Measurements from ENCODE around the gene IGFBP4. TPM values are rescaled to one million over a fixed set of nuclear protein-coding genes. Genes with fewer than 3 reads are reported as not detected.

Gene IGFBP4
- total and polyA plus RNA-seq, 2 of the 13 experiments (the other 11 are each of a cell fraction or from before 2014, with no cell fraction given), result 4.1 to 49.0 TPM

DNA sequence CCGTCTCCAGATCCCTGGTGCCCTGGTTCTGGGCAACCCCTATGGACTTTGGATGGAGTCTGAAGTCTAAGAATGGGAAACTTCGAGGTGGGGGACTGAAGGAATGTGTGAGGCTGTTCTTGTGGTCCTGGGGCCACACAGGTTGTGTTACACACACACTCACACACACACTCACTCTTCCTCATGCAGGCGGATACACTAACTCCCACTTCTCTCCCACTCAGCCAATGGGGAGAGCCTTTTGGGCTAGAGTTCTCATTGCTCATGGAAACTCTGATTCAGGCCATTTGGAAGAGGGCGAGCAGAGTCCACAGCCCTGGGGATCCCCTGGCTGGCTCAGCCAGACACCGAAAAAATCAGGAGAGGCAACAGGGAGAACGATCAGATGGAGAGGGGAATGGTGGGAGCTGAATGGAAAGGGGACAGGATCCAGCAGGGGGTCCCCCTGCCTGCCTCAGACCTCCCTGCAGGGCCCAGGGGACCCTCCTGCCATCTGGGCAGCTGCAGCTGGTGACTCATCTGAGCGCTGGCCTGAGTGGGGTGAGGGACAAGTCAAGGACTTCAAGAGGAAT, 9.1 kb downstream of the IGFBP4 start (continued):
- TF ChIP-seq, protein P1, sequence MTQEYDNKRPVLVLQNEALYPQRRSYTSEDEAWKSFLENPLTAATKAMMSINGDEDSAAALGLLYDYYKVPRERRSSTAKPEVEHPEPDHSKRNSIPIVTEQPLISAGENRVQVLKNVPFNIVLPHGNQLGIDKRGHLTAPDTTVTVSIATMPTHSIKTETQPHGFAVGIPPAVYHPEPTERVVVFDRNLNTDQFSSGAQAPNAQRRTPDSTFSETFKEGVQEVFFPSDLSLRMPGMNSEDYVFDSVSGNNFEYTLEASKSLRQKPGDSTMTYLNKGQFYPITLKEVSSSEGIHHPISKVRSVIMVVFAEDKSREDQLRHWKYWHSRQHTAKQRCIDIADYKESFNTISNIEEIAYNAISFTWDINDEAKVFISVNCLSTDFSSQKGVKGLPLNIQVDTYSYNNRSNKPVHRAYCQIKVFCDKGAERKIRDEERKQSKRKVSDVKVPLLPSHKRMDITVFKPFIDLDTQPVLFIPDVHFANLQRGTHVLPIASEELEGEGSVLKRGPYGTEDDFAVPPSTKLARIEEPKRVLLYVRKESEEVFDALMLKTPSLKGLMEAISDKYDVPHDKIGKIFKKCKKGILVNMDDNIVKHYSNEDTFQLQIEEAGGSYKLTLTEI (CRISPR knock-in tag; conservative IDR thresholded peaks at IDR 0.05), result no peak
- no peak for TF ChIP-seq ZNF44 (CRISPR knock-in tag; IDR thresholded peaks at IDR 0.05)
- TF ChIP-seq SIN3A (IDR thresholded peaks at IDR 0.05; ENCODE audit: borderline replicate concordance, low read depth, low read length), result no peak

DNA sequence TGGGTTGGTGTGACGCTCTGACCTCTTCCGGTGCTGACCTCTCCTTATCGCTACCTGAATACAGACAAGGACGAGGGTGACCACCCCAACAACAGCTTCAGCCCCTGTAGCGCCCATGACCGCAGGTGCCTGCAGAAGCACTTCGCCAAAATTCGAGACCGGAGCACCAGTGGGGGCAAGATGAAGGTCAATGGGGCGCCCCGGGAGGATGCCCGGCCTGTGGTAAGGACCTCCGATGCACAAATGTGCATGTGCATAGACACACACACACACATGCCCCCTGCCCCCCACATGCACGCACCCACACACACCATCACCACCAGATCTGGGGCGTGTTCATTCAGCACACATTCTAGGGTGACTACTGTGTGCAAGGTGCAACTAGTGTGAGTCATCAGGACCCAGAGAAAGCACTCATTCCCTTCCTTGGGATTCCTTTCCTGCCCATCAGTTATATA, 9.7 kb downstream of the IGFBP4 start:
- Histone ChIP-seq H2AFZ (ENCODE audit: low read length) (no peak overlapping the region), H3K36me3 (replicated peaks in 1 of 2; ENCODE audit: control insufficient read depth in 1 of 2, insufficient read depth in 2 of 2, low read length in 2 of 2) (peaks cover 0 to 12% of the 10 kb centered on the region in 2 experiments; a peak in 3 of 5 replicates), H3K4me2 (ENCODE audit: low read depth, low read length) (no peak overlapping the region), H3K79me2 (ENCODE audit: insufficient read depth, low read length) (no peaks in the 10 kb centered on the region), H3K9me3 (ENCODE audit: low read length) (no peaks in the 10 kb centered on the region), H3K27ac (ENCODE audit: extremely low read length, insufficient read depth, low read length) (no peak overlapping the region), H3K4me1 (ENCODE audit: insufficient read depth, low read length) (peaks cover 28% of the 10 kb centered on the region), H3K9ac (ENCODE audit: insufficient read depth, low read depth, low read length) (no peak overlapping the region), H4K20me1 (ENCODE audit: insufficient read depth, low read length) (no peaks in the 10 kb centered on the region), H3K4me3 (replicated peaks in 1 of 3; ENCODE audit: insufficient read depth in 1 of 3, low read depth in 2 of 3, low read length in 3 of 3) (no peak overlapping the region), H3K27me3 (ENCODE audit: control insufficient read depth in 1 of 2, insufficient read depth in 2 of 2, low read length in 2 of 2) (no peaks in the 10 kb centered on the region)
- TF ChIP-seq AHR (CRISPR knock-in tag; IDR thresholded peaks at IDR 0.05) (no peak), ZKSCAN1 (IDR thresholded peaks at IDR 0.05; ENCODE audit: low read length) (0 out of 2 replicates have a peak, but pooled peaks have one; percentile 28)
- ATAC-seq, result no peak
- DNase-seq (ENCODE audit: low spot score), result no peak
- in situ Hi-C loops (cut with HindIII; ENCODE audit: extremely low pct_ligation_motif_present, low pct_unique_long_range_greater_than_20kb), result no loop called here
- no TSS peak for BruUV-seq (replicated peaks)
- ChIA-PET POLR2A (no interaction called here), CTCF (ENCODE audit: low intra/inter-chr PET ratio, low total read pairs) (no interaction called here)
- 93% methylated on average over 13 of the region's 15 CpGs for WGBS (ENCODE audit: low lambda C conversion rate)
- no peak for FAIRE-seq
- intact Hi-C loops (cut with micrococcal nuclease; ENCODE audit: unreplicated experiment), result no loop called here

All from HepG2 (cell line).